HG03558 (cell line): ENCODE data around the gene CFAP92.
"Not testable (repeated sequence)": the region's sequence is repeated elsewhere in the genome, so short reads cannot be mapped to it uniquely, and the experiment has no call there.

ENCODE experiments used
- ATAC-seq: cut with Tn5 transposase; IDR thresholded peaks from one replicate; pipeline ENCODE4 v1.9.1; 2021; ENCODE audit warnings: moderate number of reproducible peaks; ENCODE audit not compliant: unreplicated experiment; ENCODE audit errors: extremely low read depth

Gene CFAP92

DNA sequence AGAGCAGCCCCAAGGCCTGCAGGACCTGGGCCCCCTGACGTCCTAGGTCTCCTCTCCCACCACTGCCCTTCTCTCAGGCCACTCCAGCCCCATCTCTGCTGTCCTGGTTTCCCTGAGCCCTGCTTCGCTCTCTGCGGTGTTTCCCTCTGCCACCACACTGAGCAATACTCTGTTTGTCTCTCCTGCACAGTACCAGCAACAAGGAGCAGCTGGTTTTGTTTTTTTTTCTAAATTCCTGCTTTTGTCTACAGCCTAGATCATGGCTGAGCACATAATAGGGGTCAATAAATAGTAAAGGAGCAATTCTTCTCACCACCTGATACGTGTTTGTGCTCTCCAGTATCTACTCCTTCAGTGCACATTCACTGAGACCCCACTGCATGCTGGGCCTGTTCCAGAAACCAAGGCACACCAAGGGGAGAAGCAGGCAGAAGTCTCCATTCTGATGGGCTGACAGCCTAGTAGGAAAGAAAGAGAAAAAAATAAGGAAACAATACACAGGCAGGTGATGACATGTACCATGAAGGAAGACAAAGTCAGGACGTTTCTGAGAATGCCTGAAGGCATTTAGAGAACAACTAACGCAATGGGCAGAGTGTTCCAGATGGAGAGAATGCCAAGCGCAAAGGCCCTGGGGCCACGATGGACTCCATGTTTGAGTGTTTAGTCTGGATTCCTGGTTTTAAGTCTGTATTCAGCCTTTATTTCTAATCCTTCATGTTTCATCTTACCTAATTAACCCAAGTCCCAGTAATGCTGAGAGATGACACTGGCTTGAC lies 120.4 kb downstream of the CFAP92 start:
- ATAC-seq, result no peak

DNA sequence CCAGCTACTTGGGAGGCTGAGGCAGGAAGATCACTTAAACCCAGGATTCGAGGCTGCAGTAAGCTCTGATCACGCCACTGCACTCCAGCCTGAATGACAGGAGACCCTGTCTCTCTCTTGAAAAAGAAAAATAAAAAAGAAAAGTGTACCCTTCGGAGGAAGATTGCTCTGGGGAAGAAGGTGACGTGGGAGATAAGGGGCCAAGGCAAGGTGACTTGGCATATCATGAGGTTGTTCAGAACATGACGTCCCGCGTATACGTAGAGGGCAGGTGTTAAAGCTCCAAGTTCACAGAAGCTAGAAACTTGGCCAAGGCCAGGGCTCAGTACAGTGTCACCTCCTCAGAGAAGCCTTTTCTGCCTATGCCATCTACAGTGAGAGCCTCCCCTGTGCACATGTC lies 121.1 kb downstream of the CFAP92 start:
- ATAC-seq, result no peak

- no peak for ATAC-seq
Observed at GRCh38 chr3:128872282-128872681, 121.6 kb downstream of the CFAP92 start.

- no peak for ATAC-seq
Observed at GRCh38 chr3:128870347-128870746, 123.5 kb downstream of the CFAP92 start.

GRCh38 chr3:128867200-128868125 lies 126.4 kb downstream of the CFAP92 start:
- no peak for ATAC-seq

DNA sequence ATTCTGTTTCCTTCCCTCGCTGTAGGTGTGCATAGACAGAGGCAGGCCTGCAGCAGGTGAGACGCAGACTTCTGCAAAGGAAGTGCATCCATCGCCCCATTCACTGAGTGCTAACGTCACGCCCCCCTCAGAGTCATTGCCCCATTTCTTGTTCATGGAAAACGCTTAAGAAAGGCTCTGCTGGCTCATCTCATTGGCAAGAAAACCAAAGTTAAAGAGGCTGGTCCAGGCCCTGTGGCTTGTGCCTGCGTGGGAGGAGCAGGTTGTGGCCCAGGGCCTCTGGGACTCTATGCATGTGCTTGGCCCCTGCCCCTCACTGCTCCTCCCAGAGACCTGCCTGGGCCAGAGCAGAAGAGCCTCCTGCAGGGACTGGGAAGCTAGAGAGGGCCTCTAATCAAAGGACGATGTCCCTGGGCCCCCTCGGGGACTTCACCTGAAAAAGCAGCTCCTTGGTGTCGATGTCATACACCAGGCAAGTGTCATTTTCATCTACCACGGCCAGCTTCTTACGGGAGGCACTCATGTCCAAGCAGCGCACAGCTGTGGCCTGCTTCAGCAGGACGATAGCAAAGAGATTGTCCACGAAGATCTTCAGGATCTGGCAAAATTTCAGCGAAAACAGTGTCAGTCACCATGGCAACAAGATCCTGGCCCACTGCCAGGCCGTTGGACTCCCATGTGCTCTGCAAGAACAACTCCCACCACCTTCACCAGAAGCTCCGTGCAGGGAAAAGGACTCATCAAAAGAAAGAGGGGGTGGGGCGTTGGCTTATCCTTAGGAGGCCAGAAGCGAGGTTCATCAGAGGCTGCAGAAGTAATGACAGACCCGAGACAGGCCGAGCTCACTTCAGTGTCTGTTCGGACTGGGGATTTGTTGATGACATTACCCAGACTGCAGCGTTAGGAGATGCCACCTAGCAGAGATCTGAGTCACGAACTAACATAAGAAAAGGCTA lies 128.7 kb downstream of the CFAP92 start:
- not testable (repeated sequence) for ATAC-seq

DNA sequence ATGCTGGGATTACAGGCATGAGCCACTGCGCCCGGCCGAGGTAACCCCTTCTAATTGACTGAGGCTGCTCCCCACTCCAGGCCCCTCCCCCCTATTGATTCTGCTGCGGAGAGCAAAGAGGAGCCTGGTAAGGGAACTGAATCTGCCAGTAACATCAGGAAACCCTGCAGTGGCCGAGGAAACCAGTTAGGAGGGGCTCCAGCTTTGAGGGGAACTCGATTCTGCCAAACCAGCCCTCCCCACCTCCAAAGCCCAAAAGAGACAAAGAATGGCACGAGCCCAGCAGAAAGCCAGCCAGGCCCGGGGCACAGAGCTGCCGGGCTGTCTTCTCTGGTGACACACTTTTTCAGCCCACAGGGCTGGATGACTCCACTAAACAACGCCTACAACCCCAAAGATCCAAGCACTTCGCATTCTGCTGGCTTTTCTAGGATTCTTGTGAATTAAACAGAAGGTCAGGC lies 129.5 kb downstream of the CFAP92 start:
- no peak for ATAC-seq

- ATAC-seq, result no peak
Observed at GRCh38 chr3:128863560-128863959, 130.3 kb downstream of the CFAP92 start.

DNA sequence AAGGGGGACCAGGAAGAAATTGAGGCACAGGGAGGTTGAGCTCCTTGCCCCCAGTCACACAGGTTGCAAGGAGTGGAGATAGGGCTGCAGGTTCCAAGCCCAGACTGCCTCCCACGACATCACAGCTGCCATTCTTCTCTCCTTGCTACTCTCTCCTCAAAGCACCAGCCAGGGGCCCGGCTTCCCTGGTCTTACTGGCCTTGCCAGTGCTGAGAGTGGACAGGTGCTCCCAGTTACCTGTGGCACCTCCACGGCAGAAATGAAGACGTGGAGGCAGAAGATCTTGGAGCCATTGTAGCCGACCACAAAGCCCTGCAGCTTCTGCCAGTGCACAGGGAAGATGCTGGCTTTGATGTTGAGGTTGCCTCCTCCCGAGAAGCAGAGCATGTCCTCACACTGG lies 132.4 kb downstream of the CFAP92 start:
- ATAC-seq, result no peak
